Stomach (tissue), 4 donors: ENCODE measurements around the gene TRAPPC8.
"Not testable (repeated sequence)": the region's sequence is repeated elsewhere in the genome, so short reads cannot be mapped to it uniquely, and the experiment has no call there.

Experiments used
- CTCF ChIP-seq, 7 experiments: fragments of 450-650 bp in 4 of 7; fragments of 200-600 bp in 3 of 7; sonication (generic) in 3 of 7; IDR thresholded peaks; one replicate each; pipeline ENCODE4 v1.5.1; 2016 to 2019; ENCODE audit warnings: antibody characterized with exemption in 7 of 7, control low read depth in 2 of 7, mild to moderate bottlenecking in 1 of 7
- POLR2A ChIP-seq, 4 donors: fragments of 450-650 bp; IDR thresholded peaks; one replicate each; pipeline ENCODE4 v1.6.1; 2016; ENCODE audit warnings: antibody characterized with exemption in 4 of 4, control low read depth in 2 of 4, mild to moderate bottlenecking in 1 of 4, moderate library complexity in 1 of 4
- POLR2AphosphoS5 ChIP-seq, 3 donors: sonication (generic); formaldehyde crosslinking; IDR thresholded peaks; one replicate each; pipeline ENCODE4 v1.6.1; 2016; ENCODE audit warnings: antibody characterized with exemption in 3 of 3

- TF ChIP-seq CTCF, POLR2AphosphoS5, POLR2A (IDR thresholded peaks at IDR 0.05): not testable (repeated sequence)
These were observed 8.2 kb downstream of the TRAPPC8 start for GRCh38 chr18:31934773-31935172.
